ENCODE measurements around the gene PIRT.

PIRT gene

GRCh38 chr17:10838682-10839081 is 795 bp upstream of the PIRT start:
- TF ChIP-seq ZNF274 (IDR thresholded peaks at IDR 0.05; ENCODE audit: low read depth, low read length): no peak

GRCh38 chr17:10836966-10837590 is 809 bp downstream of the PIRT start:
- no peak for TF ChIP-seq ZNF274 (IDR thresholded peaks at IDR 0.05; ENCODE audit: low read depth, low read length)
- no peak overlapping the region for H3K4me3 ChIP-seq (ENCODE audit: low read length)

More at GRCh38 chr17:10838682-10839081, 795 bp upstream of the PIRT start:
- no peak overlapping the region for H3K4me3 ChIP-seq (ENCODE audit: low read length)

- no peak for TF ChIP-seq ZNF274 (IDR thresholded peaks at IDR 0.05; ENCODE audit: low read depth, low read length)
- H3K4me3 ChIP-seq (ENCODE audit: low read length): no peak overlapping the region
Measured at GRCh38 chr17:10836145-10836544, 1.7 kb downstream of the PIRT start.

- no peak overlapping the region for H3K4me3 ChIP-seq (ENCODE audit: low read length)
- no peak for TF ChIP-seq ZNF274 (IDR thresholded peaks at IDR 0.05; ENCODE audit: low read depth, low read length)
Measured at GRCh38 chr17:10831696-10832095, 6.2 kb downstream of the PIRT start.

GRCh38 chr17:10827898-10828552 is 9.9 kb downstream of the PIRT start:
- no peak overlapping the region for H3K4me3 ChIP-seq (ENCODE audit: low read length)
- TF ChIP-seq ZNF274 (IDR thresholded peaks at IDR 0.05; ENCODE audit: low read depth, low read length): no peak

GRCh38 chr17:10824874-10825273 is 13.0 kb downstream of the PIRT start:
- H3K4me3 ChIP-seq (ENCODE audit: low read length): no peak overlapping the region
- no peak for TF ChIP-seq ZNF274 (IDR thresholded peaks at IDR 0.05; ENCODE audit: low read depth, low read length)

GRCh38 chr17:10821770-10822169 is 16.1 kb downstream of the PIRT start:
- no peak for TF ChIP-seq ZNF274 (IDR thresholded peaks at IDR 0.05; ENCODE audit: low read depth, low read length)
- H3K4me3 ChIP-seq (ENCODE audit: low read length): no peak overlapping the region

GRCh38 chr17:10821054-10821453 is 16.8 kb downstream of the PIRT start:
- no peak for TF ChIP-seq ZNF274 (IDR thresholded peaks at IDR 0.05; ENCODE audit: low read depth, low read length)
- no peak overlapping the region for H3K4me3 ChIP-seq (ENCODE audit: low read length)

GRCh38 chr17:10815319-10815718 is 22.6 kb downstream of the PIRT start:
- no peak overlapping the region for H3K4me3 ChIP-seq (ENCODE audit: low read length)
- no peak for TF ChIP-seq ZNF274 (IDR thresholded peaks at IDR 0.05; ENCODE audit: low read depth, low read length)

GRCh38 chr17:10814075-10814474 is 23.8 kb downstream of the PIRT start:
- TF ChIP-seq ZNF274 (IDR thresholded peaks at IDR 0.05; ENCODE audit: low read depth, low read length): no peak
- H3K4me3 ChIP-seq (ENCODE audit: low read length): no peak overlapping the region

GRCh38 chr17:10812674-10813073 is 25.2 kb downstream of the PIRT start:
- no peak overlapping the region for H3K4me3 ChIP-seq (ENCODE audit: low read length)
- TF ChIP-seq ZNF274 (IDR thresholded peaks at IDR 0.05; ENCODE audit: low read depth, low read length): no peak

- no peak overlapping the region for H3K4me3 ChIP-seq (ENCODE audit: low read length)
- no peak for TF ChIP-seq ZNF274 (IDR thresholded peaks at IDR 0.05; ENCODE audit: low read depth, low read length)
Measured at GRCh38 chr17:10809605-10810004, 28.3 kb downstream of the PIRT start.

GRCh38 chr17:10807704-10808128 is 30.2 kb downstream of the PIRT start:
- TF ChIP-seq ZNF274 (IDR thresholded peaks at IDR 0.05; ENCODE audit: low read depth, low read length): no peak
- H3K4me3 ChIP-seq (ENCODE audit: low read length): no peak overlapping the region

- no peak for TF ChIP-seq ZNF274 (IDR thresholded peaks at IDR 0.05; ENCODE audit: low read depth, low read length)
- H3K4me3 ChIP-seq (ENCODE audit: low read length): no peak overlapping the region
Measured at GRCh38 chr17:10806545-10807262, 31.2 kb downstream of the PIRT start.

- no peak overlapping the region for H3K4me3 ChIP-seq (ENCODE audit: low read length)
- TF ChIP-seq ZNF274 (IDR thresholded peaks at IDR 0.05; ENCODE audit: low read depth, low read length): no peak
Measured at GRCh38 chr17:10805911-10806310, 32.0 kb downstream of the PIRT start.

All from GM08714 (cell line).